ENCODE data around the gene ZBTB7B. TPM values are rescaled to one million over a fixed set of nuclear protein-coding genes. Genes with fewer than 3 reads are reported as not detected.

ZBTB7B gene
- total and polyA plus RNA-seq, 9 of the 15 experiments (the other 6 are each of a cell fraction or from before 2014, with no cell fraction given), result 0.04 to 46.5 (median 15.2) TPM

GRCh38 chr1:155050560-155051341, 48.1 kb downstream of the ZBTB7B start, which contains the start of gene ADAM15 (continued):
- TF ChIP-seq NFIX (CRISPR knock-in tag; IDR thresholded peaks at IDR 0.05; ENCODE audit: low read depth) (no peak), SP1 (CRISPR knock-in tag; IDR thresholded peaks at IDR 0.05) (peak; percentile 97), GABPA (tag; conservative IDR thresholded peaks at IDR 0.05; ENCODE audit: low read depth) (peak; percentile 73; the same call in 1 of the 2 replicates), NCOA1 (IDR thresholded peaks at IDR 0.05; ENCODE audit: low read depth) (no peak), AFF4 (CRISPR knock-in tag; IDR thresholded peaks at IDR 0.05) (peak; percentile 68; the same call in 1 of the 2 replicates), ZNF197 (CRISPR knock-in tag; IDR thresholded peaks at IDR 0.05; ENCODE audit: low read depth) (no peak; the same call in 1 of the 2 replicates), RBBP5 (IDR thresholded peaks at IDR 0.05; ENCODE audit: borderline replicate concordance, insufficient read depth, low read length, poor library complexity, severe bottlenecking) (peak; percentile 69), ZNF280B (CRISPR knock-in tag; IDR thresholded peaks at IDR 0.05) (no peak), CREM (IDR thresholded peaks at IDR 0.05; ENCODE audit: low read depth) (peak; percentile 65), REST (IDR thresholded peaks at IDR 0.05; ENCODE audit: borderline replicate concordance) (peak; percentile 67), REST (CRISPR knock-in tag; IDR thresholded peaks at IDR 0.05; ENCODE audit: low read depth) (0 out of 2 replicates have a peak, but pooled peaks have one; percentile 19), EHMT2 (IDR thresholded peaks at IDR 0.05) (no peak), ELF2 (CRISPR knock-in tag; IDR thresholded peaks at IDR 0.05) (0 out of 2 replicates have a peak, but pooled peaks have one; percentile 19)

Measured in K562 (cell line).